Large intestine (tissue), 3 donors: Measurements from ENCODE around the gene AURKAIP1. TPM values are rescaled to one million over a fixed set of nuclear protein-coding genes. Genes with fewer than 3 reads are reported as not detected.

Source experiments
- DNase-seq, 2 donors: peaks; one replicate each; pipeline versions ENCODE4 v3.0.0 to v3.0.0-alpha.2; 2013
- H3K27ac ChIP-seq: one replicate; pipeline ENCODE4 v1.5.1; 2013; ENCODE audit warnings: low read length
- H3K27me3 ChIP-seq: 2 replicates; pipeline ENCODE4 v1.6.1; 2013; ENCODE audit warnings: low read length; ENCODE audit not compliant: control insufficient read depth, insufficient read depth
- H3K36me3 ChIP-seq: 2 replicates; pipeline ENCODE4 v1.6.1; 2013; ENCODE audit warnings: low read length; ENCODE audit not compliant: control insufficient read depth, insufficient read depth
- H3K4me1 ChIP-seq: one replicate; pipeline ENCODE4 v1.6.1; 2013; ENCODE audit warnings: low read length; ENCODE audit not compliant: control insufficient read depth, insufficient read depth
- H3K4me3 ChIP-seq: one replicate; pipeline ENCODE4 v1.5.1; 2013; ENCODE audit warnings: low read length
- H3K9me3 ChIP-seq: one replicate; pipeline ENCODE4 v1.6.1; 2013; ENCODE audit warnings: mild to moderate bottlenecking, low read depth, low read length, moderate library complexity; ENCODE audit not compliant: control insufficient read depth
- WGBS: methylation state at CpG from one replicate; pipeline ENCODE4 v1.1.5; 2013; ENCODE audit warnings: low lambda C conversion rate; ENCODE audit not compliant: insufficient coverage; 5-methylcytosine and 5-hydroxymethylcytosine counted together
- polyA plus RNA-seq: library from polyadenylated mRNA; unstranded; fragments of 120-200 nt; gene quantifications from one replicate; pipeline ENCODE4 v1.2.1, GENCODE V29; 2013

Gene AURKAIP1
- polyA plus RNA-seq, 1 donor, result 88.4 TPM

DNA sequence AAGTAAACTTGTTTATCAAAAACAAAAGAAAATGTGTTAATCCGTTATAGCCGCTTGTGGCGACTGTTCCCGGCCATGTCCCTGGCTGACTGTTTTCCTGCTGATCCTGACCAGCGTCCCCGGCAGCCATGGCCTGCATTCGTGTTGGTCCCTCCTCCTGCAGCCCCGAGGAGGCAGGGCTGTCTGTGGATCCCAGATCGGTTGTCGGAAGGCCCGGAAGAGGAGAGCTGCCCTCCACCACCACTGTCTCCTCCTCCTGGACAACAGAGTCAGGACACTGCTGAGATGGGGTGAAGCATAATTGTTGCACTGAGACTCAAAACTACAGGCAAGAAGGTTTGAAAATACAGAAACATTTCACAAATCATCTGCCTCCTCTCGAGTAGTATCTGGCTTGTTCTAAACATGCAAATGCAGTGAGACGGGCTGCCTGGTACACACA lies 13.0 kb downstream of the AURKAIP1 start:
- Histone ChIP-seq H3K36me3 (no peaks in the 10 kb centered on the region), H3K27me3 (no peaks in the 10 kb centered on the region), H3K4me1 (peaks cover 26% of the 10 kb centered on the region), H3K9me3 (peaks cover 19% of the 10 kb centered on the region), H3K4me3 (no peak overlapping the region), H3K27ac (peak overlapping the region; percentile 44)
- WGBS, result no CpG with 5 or more reads among the region's 13 CpGs
- peak; percentile 51 to 59 for DNase-seq

DNA sequence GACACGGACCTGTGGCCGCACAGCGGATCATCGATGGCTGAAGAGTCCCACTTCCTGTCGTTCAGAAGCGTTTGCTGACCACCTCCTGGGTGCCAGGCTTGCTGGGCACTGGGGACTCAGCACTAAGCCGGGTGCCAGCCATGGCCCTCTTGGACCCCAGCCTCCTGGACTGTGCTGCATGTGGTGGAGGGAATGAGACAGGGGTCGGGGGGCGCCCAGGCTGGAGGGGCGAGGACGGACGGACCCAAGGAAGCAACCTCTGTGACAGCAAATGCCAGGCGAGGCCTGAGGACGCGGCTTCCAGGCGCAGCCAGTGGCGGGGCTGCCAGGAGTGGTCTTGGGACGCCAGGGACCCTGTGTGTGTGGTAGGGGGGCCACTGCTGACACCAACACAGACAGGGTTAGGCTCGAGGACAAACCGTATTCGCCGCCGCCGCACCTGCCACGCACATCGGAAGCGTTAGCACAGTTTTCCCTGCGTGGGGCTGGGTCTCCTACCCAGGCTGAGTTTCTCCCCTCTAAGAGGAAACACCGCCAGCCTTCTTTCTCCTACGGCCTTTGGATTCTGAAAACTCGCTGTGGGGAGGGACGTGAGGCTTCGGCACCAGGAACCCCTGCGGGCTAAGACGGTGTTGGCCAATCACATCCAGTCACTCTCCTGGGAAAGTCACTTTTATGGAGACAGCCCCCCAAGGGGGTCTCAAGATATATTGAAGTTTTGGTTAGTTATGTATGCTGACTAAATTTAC lies 13.6 kb downstream of the AURKAIP1 start:
- Histone ChIP-seq H3K4me3 (no peak overlapping the region), H3K9me3 (peaks cover 13% of the 10 kb centered on the region), H3K27ac (peak overlapping the region; percentile 44), H3K4me1 (peaks cover 30% of the 10 kb centered on the region), H3K36me3 (no peaks in the 10 kb centered on the region), H3K27me3 (no peaks in the 10 kb centered on the region)
- DNase-seq, result no peak
- WGBS, result no CpG with 5 or more reads among the region's 35 CpGs

DNA sequence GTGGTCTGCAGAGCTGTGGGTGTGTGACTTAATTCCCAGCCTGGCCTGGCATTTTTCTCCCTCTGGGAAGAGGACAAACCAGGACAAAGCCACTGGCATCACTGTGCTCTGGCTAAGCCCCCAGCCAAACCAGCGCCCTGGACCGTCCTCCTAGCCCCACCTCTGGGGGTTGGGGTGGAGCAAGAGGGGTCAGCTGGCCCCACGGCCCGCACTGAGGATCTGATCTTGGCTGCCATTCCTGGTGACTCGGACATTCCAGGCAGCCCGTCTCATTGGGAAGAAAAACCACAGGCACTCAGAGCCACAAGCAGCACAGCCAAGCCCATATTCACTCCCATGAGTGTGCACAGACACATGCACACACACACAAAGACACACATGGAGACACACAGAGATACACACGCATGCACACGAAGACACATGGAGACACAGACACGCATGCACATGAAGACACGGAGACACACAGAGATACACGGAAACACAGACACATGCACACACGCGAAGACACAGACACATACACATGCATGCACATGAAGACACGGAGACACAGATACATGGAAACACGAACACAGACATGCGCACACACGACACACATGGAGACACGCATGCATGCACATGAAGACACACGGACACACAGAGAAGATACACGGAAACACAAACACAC lies 14.4 kb downstream of the AURKAIP1 start:
- peaks cover 30% of the 10 kb centered on the region for H3K4me1 ChIP-seq
- WGBS, result 100% methylated on average over 1 of the region's 20 CpGs
- H3K4me3 ChIP-seq, result no peak overlapping the region
- DNase-seq, result no peak
- H3K27ac ChIP-seq, result peak overlapping the region; percentile 85
- no peaks in the 10 kb centered on the region for H3K27me3 ChIP-seq
- H3K9me3 ChIP-seq, result peaks cover 6% of the 10 kb centered on the region
- H3K36me3 ChIP-seq, result no peaks in the 10 kb centered on the region

DNA sequence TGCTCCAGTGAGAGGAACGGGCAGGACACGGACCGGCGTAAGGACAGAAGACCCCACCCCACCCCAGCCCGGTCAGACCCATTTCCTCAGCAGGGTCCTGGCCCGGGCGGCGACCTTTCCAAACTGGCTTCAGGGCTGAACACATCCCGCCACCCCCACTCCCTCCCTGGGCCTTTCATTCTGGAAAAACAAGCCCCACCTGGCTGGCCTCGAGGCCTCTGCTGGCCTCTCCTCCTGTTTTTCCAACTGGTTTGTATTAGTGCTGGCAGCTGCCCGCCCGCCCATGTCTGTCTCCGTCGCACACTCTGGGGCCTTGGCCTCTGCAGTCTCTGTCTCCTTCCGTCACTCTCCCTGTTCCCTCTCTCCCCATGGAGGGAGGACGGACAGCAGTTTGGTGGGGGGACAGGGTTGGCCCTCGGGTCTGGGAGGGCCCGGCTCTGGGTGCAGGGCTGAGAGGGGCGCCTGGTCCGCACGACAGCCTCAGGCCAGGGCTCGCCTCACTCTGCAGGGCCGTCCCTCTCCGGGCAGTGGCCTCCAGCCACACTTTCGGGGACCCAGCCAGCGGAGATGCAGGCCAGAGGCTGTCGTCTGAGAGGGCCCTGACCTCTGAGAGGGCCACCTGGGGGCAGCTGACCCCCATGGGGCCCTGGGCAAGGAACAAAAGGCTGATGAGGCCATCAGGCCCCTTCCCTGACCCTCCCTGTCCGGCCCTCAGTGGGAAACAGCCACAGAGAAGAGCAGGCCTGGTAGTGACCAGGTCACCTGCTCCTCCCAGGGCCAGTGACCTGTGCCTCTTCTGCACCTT lies 15.1 kb downstream of the AURKAIP1 start:
- Histone ChIP-seq H3K27ac (peak overlapping the region; percentile 85), H3K9me3 (peaks cover 6% of the 10 kb centered on the region), H3K27me3 (no peaks in the 10 kb centered on the region), H3K4me3 (no peak overlapping the region), H3K4me1 (peaks cover 30% of the 10 kb centered on the region), H3K36me3 (no peaks in the 10 kb centered on the region)
- DNase-seq, result no peak
- no CpG with 5 or more reads among the region's 28 CpGs for WGBS

DNA sequence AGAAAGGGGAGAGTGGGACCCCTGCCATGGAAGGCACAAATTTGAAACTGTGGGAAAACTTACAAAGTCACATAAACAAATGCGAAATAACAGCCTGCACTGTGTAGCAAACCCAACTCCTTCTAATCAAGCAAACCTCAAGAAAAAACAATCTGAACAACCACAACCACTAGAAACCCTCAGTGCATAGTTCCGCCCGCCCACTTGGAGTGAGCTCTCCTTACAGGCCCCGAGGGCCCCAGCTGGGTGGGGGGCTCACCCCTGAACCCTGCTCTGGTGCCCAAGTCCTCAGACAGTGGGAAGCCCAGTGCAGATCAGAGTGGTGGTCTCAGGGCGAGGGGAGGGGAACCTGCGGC lies 15.7 kb downstream of the AURKAIP1 start:
- no peak for DNase-seq
- Histone ChIP-seq H3K9me3 (peaks cover 6% of the 10 kb centered on the region), H3K27ac (peak overlapping the region; percentile 85), H3K4me1 (peaks cover 30% of the 10 kb centered on the region), H3K36me3 (peaks cover under 1% of the 10 kb centered on the region), H3K4me3 (peak overlapping the region; percentile 73), H3K27me3 (no peaks in the 10 kb centered on the region)
- WGBS, result no CpG with 5 or more reads among the region's 6 CpGs

DNA sequence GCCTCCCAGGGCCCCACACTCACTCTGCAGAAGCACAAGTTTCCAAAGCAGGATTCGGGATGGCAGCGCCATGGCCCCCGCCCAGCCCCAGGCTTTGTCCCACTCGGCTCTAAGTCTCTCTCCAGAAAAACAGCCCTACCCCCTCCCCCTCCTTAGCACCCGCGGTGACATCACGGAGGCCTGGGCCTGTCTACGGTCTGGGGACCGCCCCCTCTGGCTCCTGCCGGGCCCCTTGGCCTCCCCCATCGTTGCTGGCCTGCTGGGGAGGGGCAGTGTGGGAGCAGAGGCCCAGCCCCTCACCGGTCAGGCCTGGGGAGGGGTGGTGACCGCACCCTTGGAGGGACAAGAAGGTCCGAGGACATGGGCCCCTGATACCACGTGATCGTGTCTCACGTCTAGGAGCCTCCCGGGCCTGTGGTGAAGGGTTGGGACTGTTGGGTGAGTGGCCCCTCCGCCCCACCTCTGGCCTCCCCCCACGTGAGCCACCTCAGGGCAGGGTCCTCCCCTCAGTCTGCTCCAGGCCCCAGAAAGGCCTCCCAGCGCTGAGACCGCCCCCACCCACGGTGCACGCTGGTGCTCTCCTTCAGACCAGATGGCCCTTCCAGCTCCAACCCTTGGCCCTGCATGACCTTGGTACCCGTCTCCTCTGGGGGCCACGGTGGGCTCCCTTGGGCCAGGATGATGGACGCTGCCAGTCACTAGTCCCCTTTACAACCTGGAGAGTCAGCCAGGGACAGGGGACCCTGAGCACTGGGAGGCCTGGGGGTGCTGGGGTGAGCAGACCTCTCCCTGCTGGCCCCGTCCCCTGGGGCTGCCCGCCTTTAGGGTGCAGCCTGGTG lies 16.4 kb downstream of the AURKAIP1 start, which contains the start of gene MXRA8:
TSS of gene MXRA8 (minus strand) at position 123 of the 839 bp plus-strand sequence. CDS start at position 72, 51 bp downstream.
- Histone ChIP-seq H3K27ac (peak within 1 kb of the TSS; percentile 85), H3K36me3 (peaks cover 7% of the 10 kb centered on the region), H3K9me3 (peaks cover 6% of the 10 kb centered on the region), H3K4me1 (peaks cover 37% of the 10 kb centered on the region), H3K27me3 (no peaks in the 10 kb centered on the region), H3K4me3 (peak within 1 kb of the TSS; percentile 73)
- peak; percentile 96 to 98 for DNase-seq
- WGBS, result no CpG with 5 or more reads among the region's 29 CpGs

DNA sequence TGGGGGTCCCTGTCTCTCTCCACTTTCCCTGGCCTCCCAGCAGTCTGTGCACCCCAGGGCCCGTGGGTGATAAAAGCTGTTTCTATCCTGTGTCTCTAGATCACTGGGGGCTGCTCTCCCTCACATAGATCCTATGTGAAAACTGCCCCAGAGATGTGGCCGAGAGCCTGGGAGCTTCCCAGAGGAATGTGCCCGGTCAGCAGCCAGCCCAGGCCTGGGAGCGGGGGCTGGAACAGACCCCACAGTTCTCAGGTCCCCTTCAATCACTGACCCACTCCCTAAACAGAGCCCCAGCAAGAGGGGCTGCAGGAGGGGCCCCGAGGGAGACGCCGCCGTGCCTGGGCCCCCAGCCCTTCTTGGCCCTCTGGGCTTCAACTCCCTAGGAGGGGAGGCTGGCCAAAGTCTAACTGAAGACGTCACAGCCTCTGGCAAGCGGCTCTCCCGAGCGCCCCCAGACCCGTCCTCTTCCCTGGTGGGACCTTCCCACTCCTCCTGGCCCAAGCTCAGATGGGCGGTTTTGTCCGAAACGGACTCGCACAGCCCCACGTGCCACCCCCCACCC lies 17.1 kb downstream of the AURKAIP1 start:
- peak overlapping the region; percentile 73 for H3K4me3 ChIP-seq
- H3K4me1 ChIP-seq, result peaks cover 43% of the 10 kb centered on the region
- peak; percentile 53 to 73 for DNase-seq
- no peaks in the 10 kb centered on the region for H3K27me3 ChIP-seq
- WGBS, result no CpG with 5 or more reads among the region's 18 CpGs
- H3K36me3 ChIP-seq, result peaks cover 14% of the 10 kb centered on the region
- H3K27ac ChIP-seq, result peak overlapping the region; percentile 85
- peaks cover 6% of the 10 kb centered on the region for H3K9me3 ChIP-seq

DNA sequence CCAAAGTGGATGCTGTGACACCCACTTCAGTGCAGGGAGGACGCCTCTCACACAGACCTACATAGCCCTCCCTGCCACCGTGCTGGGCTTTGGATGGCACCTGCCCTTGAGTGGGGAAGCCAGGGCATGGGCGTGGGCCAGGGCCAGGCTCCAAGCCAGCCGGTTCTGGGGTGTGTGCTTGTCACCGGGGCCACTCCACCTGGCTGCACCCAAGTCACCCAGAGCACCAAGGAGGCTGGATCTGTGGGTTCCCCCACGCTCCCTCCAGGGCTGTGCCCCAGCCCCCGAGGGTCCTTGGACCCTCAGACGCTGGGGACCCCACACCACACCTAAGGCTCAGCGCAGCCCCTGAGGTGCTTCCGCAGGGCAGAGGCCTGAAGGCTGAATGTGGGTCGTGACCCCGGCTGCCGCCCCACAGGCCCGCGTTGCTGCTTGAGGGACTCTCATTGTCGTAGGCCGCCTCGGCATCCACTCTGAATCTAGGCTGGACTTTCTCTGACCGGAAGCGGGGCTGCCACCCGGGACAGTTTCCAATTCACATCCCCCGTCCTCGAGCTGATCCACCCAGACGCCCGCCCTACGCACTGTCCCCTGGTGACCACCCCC lies 18.1 kb downstream of the AURKAIP1 start:
- Histone ChIP-seq H3K4me1 (peaks cover 53% of the 10 kb centered on the region), H3K27ac (peak overlapping the region; percentile 85), H3K27me3 (no peaks in the 10 kb centered on the region), H3K36me3 (peaks cover 22% of the 10 kb centered on the region), H3K4me3 (peak overlapping the region; percentile 73), H3K9me3 (peaks cover 6% of the 10 kb centered on the region)
- DNase-seq, result no peak
- no CpG with 5 or more reads among the region's 26 CpGs for WGBS

DNA sequence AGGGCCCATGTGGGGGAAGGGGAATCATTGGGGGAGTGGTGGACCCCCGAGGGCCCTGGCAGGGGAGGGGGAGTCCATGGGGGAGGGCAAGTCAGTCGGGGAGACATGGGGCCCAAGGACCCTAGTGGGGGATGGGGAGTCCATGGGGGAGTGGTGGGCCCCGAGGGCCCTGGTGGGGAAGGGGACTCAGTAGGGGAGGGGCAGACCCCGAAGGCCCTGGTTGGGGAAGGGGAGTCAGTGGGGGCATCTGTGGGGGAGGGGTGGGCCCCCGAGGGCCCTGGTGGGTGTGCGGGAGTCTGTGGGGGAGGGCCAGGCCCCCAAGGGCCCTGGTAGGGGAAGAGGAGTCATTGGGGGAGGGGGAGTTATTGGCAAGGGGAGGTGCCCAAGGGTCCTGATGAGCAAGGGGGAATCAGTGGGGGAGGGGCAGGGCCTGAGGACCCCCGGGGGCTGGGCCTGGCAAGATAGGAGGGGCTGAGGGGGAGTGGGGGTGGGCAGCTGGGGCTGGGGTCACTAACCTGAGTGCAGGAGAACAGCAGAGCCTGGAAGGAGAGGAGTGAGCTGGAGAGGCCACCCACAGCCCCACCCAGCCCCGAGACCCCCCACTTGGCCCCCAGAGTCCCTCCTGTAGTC lies 18.7 kb downstream of the AURKAIP1 start:
- Histone ChIP-seq H3K27ac (no peak overlapping the region), H3K4me3 (peak overlapping the region; percentile 73), H3K36me3 (peaks cover 22% of the 10 kb centered on the region), H3K4me1 (peaks cover 59% of the 10 kb centered on the region), H3K27me3 (no peaks in the 10 kb centered on the region), H3K9me3 (peaks cover 5% of the 10 kb centered on the region)
- DNase-seq, result no peak
- no CpG with 5 or more reads among the region's 8 CpGs for WGBS
